Peyer's patch (tissue), 4 donors: ENCODE data around the gene MLX.

Experiments used
- CTCF ChIP-seq, 6 experiments: fragments of 450-650 bp in 4 of 6; fragments of 200-600 bp in 2 of 6; sonication (generic) in 1 of 6; IDR thresholded peaks; one replicate each; pipeline ENCODE4 v1.5.1; 2017 to 2019; ENCODE audit warnings: antibody characterized with exemption in 6 of 6, mild to moderate bottlenecking in 3 of 6, moderate library complexity in 1 of 6
- POLR2A ChIP-seq, 2 donors: fragments of 450-650 bp; IDR thresholded peaks; one replicate each; pipeline ENCODE4 v1.5.1; 2017; ENCODE audit warnings: antibody characterized with exemption in 2 of 2, mild to moderate bottlenecking in 2 of 2, moderate library complexity in 2 of 2

- TF ChIP-seq CTCF (IDR thresholded peaks at IDR 0.05) (peak in 1 of 6 experiments; percentile 13), POLR2A (IDR thresholded peaks at IDR 0.05) (no peak)
These were observed 13.0 kb upstream of the MLX start for GRCh38 chr17:42553866-42554249.
